Ascending aorta (tissue), 2 donors: ENCODE results near the gene ROR1. TPM values are rescaled to one million over a fixed set of nuclear protein-coding genes. Genes with fewer than 3 reads are reported as not detected.

ENCODE experiments used
- DNase-seq, 2 donors: peaks; one replicate each; pipeline ENCODE4 v3.0.0-alpha.2; 2019; ENCODE audit warnings: low spot score in 2 of 2
- H3K27ac ChIP-seq, 2 donors: fragments of 200-600 bp; sonication (generic); one replicate each; pipeline ENCODE4 v1.5.1; 2016 to 2017; ENCODE audit warnings: mild to moderate bottlenecking in 1 of 2
- H3K27me3 ChIP-seq: fragments of 200-600 bp; sonication (generic); one replicate; pipeline ENCODE4 v1.5.1; 2017
- H3K36me3 ChIP-seq, 2 donors: fragments of 200-600 bp; sonication (generic); one replicate each; pipeline ENCODE4 v1.5.1; 2016
- H3K4me1 ChIP-seq, 2 donors: fragments of 200-600 bp; sonication (generic); one replicate each; pipeline ENCODE4 v1.5.1; 2016 to 2017; ENCODE audit warnings: mild to moderate bottlenecking in 1 of 2
- H3K4me3 ChIP-seq, 2 donors: fragments of 200-600 bp; sonication (generic); one replicate each; pipeline ENCODE4 v1.5.1; 2016 to 2017; ENCODE audit warnings: mild to moderate bottlenecking in 1 of 2
- H3K9me3 ChIP-seq, 2 donors: fragments of 200-600 bp; sonication (generic); one replicate each; pipeline ENCODE4 v1.5.1; 2016
- intact Hi-C: fragments of 100-400 bp; cut with DNase I; formaldehyde crosslinking; loops from one replicate; pipeline ENCODE4 v1.15.1; 2023
- total RNA-seq: library from RNA; depleted of rRNA; stranded (reverse); fragments of >200 nt; gene quantifications from one replicate; pipeline ENCODE4 v1.1.0, GENCODE V29; 2016
- TF ChIP-seq, protein P1 (sequence below), 3 experiments: fragments of 200-600 bp in 2 of 3; fragments of 450-650 bp in 1 of 3; sonication (generic) in 2 of 3; IDR thresholded peaks; one replicate each; pipeline ENCODE4 v1.5.1; 2016 to 2019; ENCODE audit warnings: antibody characterized with exemption in 3 of 3, mild to moderate bottlenecking in 1 of 3, moderate library complexity in 1 of 3

ROR1 gene
- total RNA-seq, 1 donor from 2014 or later, result 115 TPM

DNA sequence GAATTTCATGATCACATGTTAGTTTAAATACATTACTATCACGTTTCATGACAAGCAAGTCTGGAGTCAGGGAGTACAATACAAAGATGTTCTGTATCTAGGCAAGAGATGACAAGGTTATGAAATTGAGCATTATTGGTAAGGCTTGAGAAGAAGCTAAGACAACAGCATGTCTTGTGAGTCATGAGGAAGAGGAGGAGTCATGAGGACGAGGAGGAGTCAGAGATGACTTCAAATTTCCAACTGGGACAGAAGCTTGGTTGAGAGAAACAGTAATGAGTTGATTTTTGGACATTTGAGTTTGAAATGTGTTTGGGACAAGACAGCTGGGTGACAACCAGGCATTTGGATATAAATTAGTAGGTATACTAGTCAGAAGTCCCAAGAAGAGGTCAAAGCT lies 425.3 kb downstream of the ROR1 start:
- Histone ChIP-seq H3K4me1 (peaks cover 5 to 22% of the 10 kb centered on the region in 2 donors), H3K27ac (no peak overlapping the region), H3K27me3 (no peaks in the 10 kb centered on the region), H3K4me3 (no peak overlapping the region), H3K9me3 (no peaks in the 10 kb centered on the region), H3K36me3 (no peaks in the 10 kb centered on the region)
- intact Hi-C loops, result no loop called here
- no peak for DNase-seq
- TF ChIP-seq, protein P1, sequence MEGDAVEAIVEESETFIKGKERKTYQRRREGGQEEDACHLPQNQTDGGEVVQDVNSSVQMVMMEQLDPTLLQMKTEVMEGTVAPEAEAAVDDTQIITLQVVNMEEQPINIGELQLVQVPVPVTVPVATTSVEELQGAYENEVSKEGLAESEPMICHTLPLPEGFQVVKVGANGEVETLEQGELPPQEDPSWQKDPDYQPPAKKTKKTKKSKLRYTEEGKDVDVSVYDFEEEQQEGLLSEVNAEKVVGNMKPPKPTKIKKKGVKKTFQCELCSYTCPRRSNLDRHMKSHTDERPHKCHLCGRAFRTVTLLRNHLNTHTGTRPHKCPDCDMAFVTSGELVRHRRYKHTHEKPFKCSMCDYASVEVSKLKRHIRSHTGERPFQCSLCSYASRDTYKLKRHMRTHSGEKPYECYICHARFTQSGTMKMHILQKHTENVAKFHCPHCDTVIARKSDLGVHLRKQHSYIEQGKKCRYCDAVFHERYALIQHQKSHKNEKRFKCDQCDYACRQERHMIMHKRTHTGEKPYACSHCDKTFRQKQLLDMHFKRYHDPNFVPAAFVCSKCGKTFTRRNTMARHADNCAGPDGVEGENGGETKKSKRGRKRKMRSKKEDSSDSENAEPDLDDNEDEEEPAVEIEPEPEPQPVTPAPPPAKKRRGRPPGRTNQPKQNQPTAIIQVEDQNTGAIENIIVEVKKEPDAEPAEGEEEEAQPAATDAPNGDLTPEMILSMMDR (IDR thresholded peaks at IDR 0.05), result no peak

DNA sequence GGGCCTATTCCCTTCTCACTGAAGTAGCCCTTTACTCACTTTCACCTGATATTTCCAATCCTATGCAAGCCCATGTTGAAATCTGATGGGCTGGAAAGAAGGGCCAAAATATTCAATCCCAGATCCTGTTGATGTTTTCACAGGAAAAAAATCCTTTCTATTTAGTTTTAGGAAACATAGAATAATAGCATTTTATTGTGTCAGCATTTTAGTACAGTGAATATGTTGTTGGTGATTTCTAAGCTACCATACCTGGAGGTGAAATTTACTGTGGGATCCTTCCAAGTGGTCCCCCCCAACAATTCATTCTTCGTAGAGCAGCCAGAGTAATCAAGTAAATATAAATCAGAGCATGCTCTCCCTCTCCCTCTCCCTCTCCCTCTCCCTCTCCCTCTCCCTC lies 426.2 kb downstream of the ROR1 start:
- Histone ChIP-seq H3K9me3 (no peaks in the 10 kb centered on the region), H3K4me3 (no peak overlapping the region), H3K27me3 (no peaks in the 10 kb centered on the region), H3K36me3 (no peaks in the 10 kb centered on the region), H3K4me1 (peaks cover 5 to 17% of the 10 kb centered on the region in 2 donors), H3K27ac (no peak overlapping the region)
- DNase-seq, result no peak
- TF ChIP-seq, protein P1 (IDR thresholded peaks at IDR 0.05), result no peak
- intact Hi-C loops, result no loop called here

DNA sequence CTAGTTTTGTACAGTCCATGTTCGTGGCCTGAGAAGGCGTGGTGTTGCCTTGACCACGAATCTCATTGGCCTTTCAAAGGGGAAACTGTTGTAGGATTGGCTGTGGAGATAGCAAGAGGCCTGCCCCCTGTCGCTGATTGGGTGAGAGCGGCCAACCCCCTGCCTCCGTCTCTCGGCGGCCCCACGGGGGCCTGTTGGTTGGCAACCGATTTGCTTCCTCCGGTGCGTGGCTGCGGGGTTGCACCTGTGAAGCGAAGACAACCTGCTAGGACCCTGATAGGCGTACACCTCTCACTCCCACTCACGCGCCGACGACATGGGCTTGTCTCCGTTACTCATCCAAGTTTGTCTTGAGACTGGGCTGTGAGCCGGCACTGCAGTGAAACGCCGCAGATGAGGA lies 429.6 kb downstream of the ROR1 start, which contains the start of gene UBE2U:
Gene UBE2U (plus strand): TSS at position 204 of the 400 bp plus-strand sequence. CDS start 428 bp downstream, outside the sequence.
- Histone ChIP-seq H3K27ac (no peak within 1 kb of the TSS), H3K9me3 (no peaks in the 10 kb centered on the region), H3K36me3 (no peaks in the 10 kb centered on the region), H3K27me3 (no peaks in the 10 kb centered on the region), H3K4me3 (no peak within 1 kb of the TSS), H3K4me1 (no peaks in the 10 kb centered on the region)
- intact Hi-C loops, result no loop called here
- no peak for DNase-seq
- TF ChIP-seq, protein P1 (IDR thresholded peaks at IDR 0.05), result no peak

DNA sequence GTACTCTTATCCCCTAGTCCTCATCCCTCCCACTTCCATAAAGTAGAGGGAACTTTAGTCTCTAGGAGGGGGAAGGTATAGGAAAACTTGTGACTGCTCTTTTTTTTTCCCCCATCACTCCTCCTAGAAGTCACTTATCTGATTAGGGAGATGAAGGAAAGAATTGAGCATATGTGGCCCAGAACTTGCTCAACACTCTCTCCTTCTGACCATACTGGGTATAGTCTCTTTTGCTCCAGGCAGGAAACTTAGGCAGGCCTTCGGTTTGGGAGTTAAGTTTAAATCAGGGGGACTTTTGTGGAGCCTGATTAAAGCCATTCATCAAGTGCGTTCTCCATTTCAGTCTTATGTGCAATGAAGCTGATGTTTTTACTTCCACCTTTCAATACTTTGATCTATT lies 435.4 kb downstream of the ROR1 start:
- intact Hi-C loops, result no loop called here
- Histone ChIP-seq H3K4me1 (no peaks in the 10 kb centered on the region), H3K27ac (no peak overlapping the region), H3K36me3 (no peaks in the 10 kb centered on the region), H3K4me3 (no peak overlapping the region), H3K9me3 (no peaks in the 10 kb centered on the region), H3K27me3 (no peaks in the 10 kb centered on the region)
- no peak for DNase-seq
- TF ChIP-seq, protein P1 (IDR thresholded peaks at IDR 0.05), result no peak

DNA sequence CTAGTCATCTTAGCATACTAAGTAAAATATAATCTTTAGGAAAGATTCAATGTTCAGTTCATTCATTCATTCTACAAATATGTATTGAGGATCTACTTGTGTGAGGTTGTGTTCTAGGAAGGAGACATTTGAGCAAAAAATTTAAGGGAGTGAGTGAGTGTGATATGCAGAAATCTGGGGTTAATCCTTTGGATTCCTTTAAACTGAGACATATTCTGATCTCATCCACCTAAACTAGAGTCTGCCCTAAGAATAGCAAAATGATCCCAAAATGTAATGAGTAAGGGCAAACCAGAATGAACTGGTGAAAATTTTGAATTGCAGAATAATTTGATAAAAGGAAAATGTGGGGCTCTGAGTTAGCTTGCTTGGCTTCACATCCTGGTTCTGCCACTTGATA lies 438.2 kb downstream of the ROR1 start:
- intact Hi-C loops, result no loop called here
- Histone ChIP-seq H3K4me3 (no peak overlapping the region), H3K4me1 (no peaks in the 10 kb centered on the region), H3K27ac (no peak overlapping the region), H3K9me3 (no peaks in the 10 kb centered on the region), H3K36me3 (no peaks in the 10 kb centered on the region), H3K27me3 (no peaks in the 10 kb centered on the region)
- TF ChIP-seq, protein P1 (IDR thresholded peaks at IDR 0.05), result no peak
- no peak for DNase-seq

DNA sequence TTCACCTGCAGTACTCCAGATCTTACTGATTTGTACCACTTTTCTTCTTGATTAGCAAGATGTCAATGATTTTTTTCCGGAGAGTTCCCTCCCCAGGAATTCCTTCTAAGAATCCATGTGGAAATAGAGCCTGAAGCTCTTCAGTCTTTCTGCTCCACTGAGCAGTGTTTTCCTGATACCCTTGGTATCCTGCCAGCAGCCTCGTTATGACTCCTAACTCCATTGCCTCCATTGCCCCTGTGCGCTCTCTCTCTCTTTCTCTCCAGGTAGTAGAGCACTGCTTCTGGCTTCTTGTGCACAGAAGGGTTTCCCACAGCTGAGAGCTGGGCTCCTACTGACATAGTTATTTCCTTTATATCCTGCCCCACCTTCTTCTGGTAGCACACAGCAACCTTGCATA lies 441.8 kb downstream of the ROR1 start:
- no peak overlapping the region for H3K27ac ChIP-seq
- H3K4me1 ChIP-seq, result no peaks in the 10 kb centered on the region
- H3K36me3 ChIP-seq, result no peaks in the 10 kb centered on the region
- no peaks in the 10 kb centered on the region for H3K27me3 ChIP-seq
- TF ChIP-seq, protein P1 (IDR thresholded peaks at IDR 0.05), result no peak
- no peaks in the 10 kb centered on the region for H3K9me3 ChIP-seq
- H3K4me3 ChIP-seq, result no peak overlapping the region
- intact Hi-C loops, result no loop called here
- no peak for DNase-seq
